Immature natural killer cell (primary cell): ENCODE results near the gene SHROOM3. TPM values are rescaled to one million over a fixed set of nuclear protein-coding genes. Genes with fewer than 3 reads are reported as not detected.

Experiments used
- DNase-seq, 3 donors: peaks; one replicate each; pipeline ENCODE4 v3.0.0; 2022; ENCODE audit warnings: mixed read lengths in 1 of 3
- H3K27ac Mint-ChIP-seq, 6 donors: one replicate each; pipeline ENCODE4 v1.8.0; 2020; ENCODE audit warnings: mixed read lengths in 6 of 6, mild to moderate bottlenecking in 5 of 6, inconsistent platforms in 4 of 6, moderate library complexity in 3 of 6
- H3K27me3 Mint-ChIP-seq, 3 donors: one replicate each; pipeline ENCODE4 v1.8.0; 2020 to 2021; ENCODE audit warnings: low read depth in 3 of 3, mild to moderate bottlenecking in 3 of 3, mixed read lengths in 3 of 3, moderate library complexity in 3 of 3, inconsistent platforms in 1 of 3
- H3K36me3 Mint-ChIP-seq, 3 donors: one replicate each; pipeline ENCODE4 v1.8.0; 2020; ENCODE audit warnings: mixed read lengths in 3 of 3, inconsistent platforms in 2 of 3, mild to moderate bottlenecking in 2 of 3
- H3K4me1 Mint-ChIP-seq, 2 donors: one replicate each; pipeline ENCODE4 v1.8.0; 2020; ENCODE audit warnings: inconsistent platforms in 2 of 2, mild to moderate bottlenecking in 2 of 2, mixed read lengths in 2 of 2, moderate library complexity in 1 of 2
- H3K4me3 Mint-ChIP-seq, 5 donors: one replicate each; pipeline ENCODE4 v1.8.0; 2020; ENCODE audit warnings: mild to moderate bottlenecking in 5 of 5, mixed read lengths in 5 of 5, inconsistent platforms in 3 of 5, moderate library complexity in 3 of 5
- H3K9me3 Mint-ChIP-seq, 6 donors: one replicate each; pipeline ENCODE4 v1.8.0; 2020; ENCODE audit warnings: mild to moderate bottlenecking in 6 of 6, mixed read lengths in 6 of 6, inconsistent platforms in 4 of 6, moderate library complexity in 3 of 6
- polyA plus RNA-seq, 3 donors: library from polyadenylated mRNA; unstranded; fragments of 300-500 nt; fragmentation: Illumina TruSeq; gene quantifications; one replicate each; pipeline ENCODE4 v1.2.3, GENCODE V29; 2021

SHROOM3 gene
- polyA plus RNA-seq, 3 donors from 2014 or later: not detected

GRCh38 chr4:76799718-76800117 is 364.7 kb downstream of the SHROOM3 start:
- Mint-ChIP-seq H3K27ac (no peak overlapping the region), H3K36me3 (no peaks in the 10 kb centered on the region), H3K9me3 (peaks cover 0 to 2% (median 0%) of the 10 kb centered on the region in 6 donors), H3K4me3 (no peak overlapping the region), H3K27me3 (peaks cover 0 to 8% (median 6%) of the 10 kb centered on the region in 3 donors), H3K4me1 (no peaks in the 10 kb centered on the region)
- DNase-seq: no peak

DNA sequence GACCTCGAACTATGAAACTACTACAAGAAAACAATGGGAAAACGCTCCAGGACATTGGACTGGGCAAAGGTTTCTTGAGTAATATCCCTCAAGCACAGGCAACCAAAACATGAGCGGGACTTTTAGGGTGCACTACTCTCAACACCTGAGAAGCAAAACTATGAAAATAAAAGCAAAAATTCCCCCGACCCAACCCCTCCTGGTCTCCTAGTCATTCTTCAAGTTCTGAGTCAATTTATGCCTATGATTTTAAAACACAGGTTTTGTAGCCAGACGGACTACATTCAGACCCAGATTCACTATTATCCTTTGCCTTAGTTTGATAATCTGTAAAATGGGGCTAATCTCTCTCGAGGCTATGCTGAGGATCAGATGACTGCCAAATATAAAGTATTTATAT is 365.9 kb downstream of the SHROOM3 start:
- no peak overlapping the region for H3K27ac Mint-ChIP-seq
- H3K27me3 Mint-ChIP-seq: peaks cover 0 to 8% (median 6%) of the 10 kb centered on the region in 3 donors
- H3K36me3 Mint-ChIP-seq: no peaks in the 10 kb centered on the region
- no peaks in the 10 kb centered on the region for H3K4me1 Mint-ChIP-seq
- H3K9me3 Mint-ChIP-seq: peaks cover 0 to 2% (median 0%) of the 10 kb centered on the region in 6 donors
- no peak overlapping the region for H3K4me3 Mint-ChIP-seq
- no peak for DNase-seq

DNA sequence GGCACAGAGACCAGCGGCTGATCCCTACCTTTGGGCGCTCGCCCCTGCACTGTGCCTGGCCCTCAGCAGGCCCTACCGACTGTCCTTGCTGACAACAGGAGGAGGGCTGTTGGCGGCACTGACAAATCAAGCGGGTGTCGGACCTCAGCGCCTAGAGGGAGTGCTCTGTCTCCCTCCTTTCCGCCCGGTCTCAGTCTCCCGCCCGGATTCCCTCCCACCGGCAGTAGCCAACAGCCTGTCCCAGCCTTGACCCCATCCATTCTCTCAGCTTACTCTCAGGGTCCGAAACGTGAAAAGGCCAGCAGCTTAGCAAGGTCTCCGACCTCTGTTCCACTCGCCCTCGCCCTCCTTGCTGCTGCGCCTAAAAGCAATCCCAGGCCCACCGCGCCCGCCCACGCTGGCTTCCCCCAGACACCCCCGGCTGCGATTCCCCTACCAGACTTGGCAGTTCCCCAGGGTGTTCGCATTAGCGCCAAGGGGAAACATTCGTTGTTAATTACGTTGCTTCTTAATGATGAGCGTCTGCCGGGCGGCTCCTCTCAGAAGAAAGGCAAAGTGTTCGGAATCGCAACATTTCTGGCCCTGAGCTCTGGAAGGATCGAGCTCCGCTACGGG is 366.7 kb downstream of the SHROOM3 start:
- Mint-ChIP-seq H3K27ac (no peak overlapping the region), H3K4me3 (no peak overlapping the region), H3K27me3 (peaks cover 0 to 8% (median 6%) of the 10 kb centered on the region in 3 donors), H3K9me3 (peaks cover 0 to 2% (median 0%) of the 10 kb centered on the region in 6 donors), H3K4me1 (no peaks in the 10 kb centered on the region), H3K36me3 (no peaks in the 10 kb centered on the region)
- no peak for DNase-seq

DNA sequence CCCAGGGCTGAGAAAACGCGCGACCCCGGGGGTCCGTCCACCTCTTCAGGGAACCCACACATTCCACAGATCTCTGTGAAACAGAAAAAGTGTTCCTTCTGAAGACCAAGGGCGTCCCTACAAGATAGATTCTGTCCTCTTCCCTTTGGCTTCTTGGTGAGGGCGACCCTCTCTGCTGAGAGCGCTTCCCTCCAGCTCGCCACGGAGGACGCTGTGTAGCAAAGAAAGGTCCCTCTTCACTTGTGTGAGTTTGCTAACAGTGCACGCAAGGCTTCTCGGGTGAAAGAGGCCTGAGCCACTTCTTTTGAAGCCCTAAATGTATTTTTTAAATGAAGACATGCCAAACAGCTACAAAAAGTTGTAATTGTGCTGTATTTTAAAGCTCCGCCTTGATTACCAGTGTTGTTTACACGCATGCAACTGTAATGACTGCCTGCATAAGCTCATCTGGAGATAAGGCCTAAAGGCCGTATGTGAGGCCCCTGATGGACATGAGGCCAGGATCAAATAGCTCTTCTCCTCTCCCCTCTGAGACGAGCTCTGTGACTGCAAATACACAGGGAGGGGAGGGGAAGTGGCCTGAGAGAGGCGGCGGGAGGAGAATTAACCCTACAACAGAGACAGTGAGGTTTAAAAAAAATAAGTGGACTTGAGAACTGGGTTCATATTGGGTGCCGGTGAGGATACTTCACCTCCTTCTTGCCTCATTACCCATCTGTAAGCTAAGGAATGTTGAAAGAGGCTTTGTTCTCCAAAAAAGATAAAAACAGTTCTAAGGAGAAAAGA is 367.4 kb downstream of the SHROOM3 start:
- Mint-ChIP-seq H3K4me1 (no peaks in the 10 kb centered on the region), H3K9me3 (peaks cover 0 to 5% (median 0%) of the 10 kb centered on the region in 6 donors), H3K27ac (no peak overlapping the region), H3K36me3 (no peaks in the 10 kb centered on the region), H3K4me3 (no peak overlapping the region), H3K27me3 (peaks cover 0 to 8% (median 5%) of the 10 kb centered on the region in 3 donors)
- no peak for DNase-seq

DNA sequence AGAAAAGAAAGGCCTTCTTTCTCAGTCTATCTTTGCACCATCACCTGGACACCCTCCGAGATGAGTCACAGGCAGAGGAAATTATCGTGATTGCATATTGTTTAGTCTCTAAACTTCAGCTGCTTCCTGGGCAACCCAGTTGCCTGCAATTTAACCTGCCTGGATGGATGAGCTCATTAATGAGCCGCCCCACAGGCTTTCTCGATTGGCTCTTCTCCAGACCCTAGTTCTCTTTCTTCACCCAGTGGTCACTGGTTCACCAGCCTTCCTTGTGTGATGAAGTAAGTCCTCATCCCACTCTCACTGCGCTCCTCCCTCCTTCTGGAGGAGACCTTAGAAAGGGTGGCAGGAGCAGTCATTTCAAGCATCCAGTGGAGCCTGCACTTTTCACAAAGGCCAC is 368.5 kb downstream of the SHROOM3 start:
- Mint-ChIP-seq H3K36me3 (peaks cover 0 to 2% (median 0%) of the 10 kb centered on the region in 3 donors), H3K4me1 (no peaks in the 10 kb centered on the region), H3K9me3 (peaks cover 0 to 5% (median 0%) of the 10 kb centered on the region in 6 donors), H3K27me3 (peaks cover 0 to 8% (median 2%) of the 10 kb centered on the region in 3 donors), H3K27ac (no peak overlapping the region), H3K4me3 (no peak overlapping the region)
- DNase-seq: no peak

DNA sequence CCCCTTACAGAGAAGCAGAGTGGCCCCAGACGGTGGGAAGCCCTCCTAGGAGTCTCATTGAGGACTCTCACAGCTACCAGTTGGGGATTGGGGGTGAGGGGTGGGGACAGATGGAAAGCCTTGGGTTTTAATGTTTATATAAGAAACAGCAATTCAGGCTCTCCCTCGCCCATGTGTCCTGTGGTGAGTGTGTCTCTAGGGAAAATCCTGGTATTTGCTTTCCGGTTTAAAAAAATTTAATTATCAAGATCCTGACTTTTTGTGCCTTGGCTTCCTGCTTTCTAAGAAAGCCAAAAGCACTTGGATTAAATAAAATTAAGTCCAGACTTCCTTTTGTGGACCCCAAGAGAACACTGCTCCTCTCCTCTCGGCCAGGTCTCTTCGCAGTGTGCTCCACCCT is 369.1 kb downstream of the SHROOM3 start:
- Mint-ChIP-seq H3K4me3 (no peak overlapping the region), H3K9me3 (peaks cover 0 to 5% (median under 1%) of the 10 kb centered on the region in 6 donors), H3K27ac (no peak overlapping the region), H3K27me3 (peaks cover 0 to 4% (median 1%) of the 10 kb centered on the region in 3 donors), H3K36me3 (peaks cover 0 to 6% (median 0%) of the 10 kb centered on the region in 3 donors), H3K4me1 (no peaks in the 10 kb centered on the region)
- DNase-seq: no peak

GRCh38 chr4:76806346-76806745 is 371.3 kb downstream of the SHROOM3 start:
- Mint-ChIP-seq H3K27ac (no peak overlapping the region), H3K27me3 (peaks cover 1 to 4% (median 2%) of the 10 kb centered on the region in 3 donors), H3K4me1 (no peaks in the 10 kb centered on the region), H3K4me3 (no peak overlapping the region), H3K9me3 (peaks cover 0 to 5% (median under 1%) of the 10 kb centered on the region in 6 donors), H3K36me3 (peaks cover 0 to 6% (median 0%) of the 10 kb centered on the region in 3 donors)
- no peak for DNase-seq

- H3K4me1 Mint-ChIP-seq: no peaks in the 10 kb centered on the region
- peaks cover 0 to 6% (median 0%) of the 10 kb centered on the region in 3 donors for H3K36me3 Mint-ChIP-seq
- DNase-seq: no peak
- peaks cover 0 to 5% (median 0%) of the 10 kb centered on the region in 6 donors for H3K9me3 Mint-ChIP-seq
- no peak overlapping the region for H3K4me3 Mint-ChIP-seq
- no peak overlapping the region for H3K27ac Mint-ChIP-seq
- peaks cover 1 to 4% (median 2%) of the 10 kb centered on the region in 3 donors for H3K27me3 Mint-ChIP-seq
Observed at GRCh38 chr4:76806757-76807156, 371.7 kb downstream of the SHROOM3 start.

GRCh38 chr4:76809594-76810305 is 374.7 kb downstream of the SHROOM3 start:
- no peak overlapping the region for H3K27ac Mint-ChIP-seq
- H3K9me3 Mint-ChIP-seq: peaks cover 0 to 5% (median 0%) of the 10 kb centered on the region in 6 donors
- peaks cover 0 to 6% (median 0%) of the 10 kb centered on the region in 3 donors for H3K36me3 Mint-ChIP-seq
- peaks cover 0 to 2% (median 0%) of the 10 kb centered on the region in 3 donors for H3K27me3 Mint-ChIP-seq
- H3K4me3 Mint-ChIP-seq: no peak overlapping the region
- no peaks in the 10 kb centered on the region for H3K4me1 Mint-ChIP-seq
- no peak for DNase-seq

DNA sequence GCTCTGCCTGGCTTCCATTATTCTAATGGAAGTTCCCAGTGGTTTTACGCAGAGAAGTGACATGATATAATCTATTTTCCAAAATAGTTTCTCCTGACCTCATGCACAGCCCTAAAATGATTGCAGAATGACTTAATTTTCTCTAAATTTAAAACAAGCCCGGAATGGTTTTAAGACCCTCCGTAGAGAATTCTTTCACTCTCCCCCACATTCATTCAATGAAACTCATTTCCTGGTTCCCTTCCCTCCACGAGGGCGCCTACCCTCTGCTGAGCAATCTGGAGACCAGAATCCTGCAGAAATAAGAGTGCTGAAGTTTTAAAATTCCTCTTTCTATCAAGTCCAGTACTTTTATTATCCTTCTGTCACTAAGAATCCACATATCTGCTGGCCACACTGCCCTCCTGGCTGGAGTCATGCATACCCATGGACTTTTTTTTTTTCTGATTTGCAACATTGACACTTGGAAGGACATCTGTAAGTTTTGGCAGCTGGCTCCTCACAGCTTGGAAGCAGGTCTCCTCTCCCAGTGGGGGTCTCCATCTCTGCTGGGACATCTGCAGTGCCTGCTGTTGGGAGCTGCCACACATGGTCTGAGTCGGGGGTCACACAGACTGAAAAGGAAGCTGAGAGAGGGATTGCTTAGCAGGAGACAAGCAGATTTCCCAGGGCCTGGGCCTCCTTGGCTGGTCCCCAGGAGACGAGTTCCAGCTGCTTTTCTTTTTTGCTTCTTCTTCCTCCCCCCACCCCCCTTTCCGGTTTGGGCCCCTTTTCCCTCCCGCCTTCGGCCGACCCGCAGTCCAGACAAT is 376.8 kb downstream of the SHROOM3 start:
- no peaks in the 10 kb centered on the region for H3K4me1 Mint-ChIP-seq
- H3K27ac Mint-ChIP-seq: no peak overlapping the region

GRCh38 chr4:76813070-76813469 is 378.0 kb downstream of the SHROOM3 start:
- H3K27ac Mint-ChIP-seq: no peak overlapping the region
- H3K4me3 Mint-ChIP-seq: no peak overlapping the region
- DNase-seq: no peak
- peaks cover 2 to 3% (median 2%) of the 10 kb centered on the region in 3 donors for H3K27me3 Mint-ChIP-seq
- H3K9me3 Mint-ChIP-seq: peaks cover 0 to 3% (median 0%) of the 10 kb centered on the region in 6 donors
- H3K36me3 Mint-ChIP-seq: peaks cover 0 to 6% (median 0%) of the 10 kb centered on the region in 3 donors
- no peaks in the 10 kb centered on the region for H3K4me1 Mint-ChIP-seq

More for the DNA sequence above, 376.8 kb downstream of the SHROOM3 start:
- DNase-seq: no peak
- H3K4me3 Mint-ChIP-seq: no peak overlapping the region
- H3K27me3 Mint-ChIP-seq: peaks cover 0 to 2% (median 2%) of the 10 kb centered on the region in 3 donors
- peaks cover 0 to 6% (median 0%) of the 10 kb centered on the region in 3 donors for H3K36me3 Mint-ChIP-seq
- peaks cover 0 to 3% (median 0%) of the 10 kb centered on the region in 6 donors for H3K9me3 Mint-ChIP-seq

DNA sequence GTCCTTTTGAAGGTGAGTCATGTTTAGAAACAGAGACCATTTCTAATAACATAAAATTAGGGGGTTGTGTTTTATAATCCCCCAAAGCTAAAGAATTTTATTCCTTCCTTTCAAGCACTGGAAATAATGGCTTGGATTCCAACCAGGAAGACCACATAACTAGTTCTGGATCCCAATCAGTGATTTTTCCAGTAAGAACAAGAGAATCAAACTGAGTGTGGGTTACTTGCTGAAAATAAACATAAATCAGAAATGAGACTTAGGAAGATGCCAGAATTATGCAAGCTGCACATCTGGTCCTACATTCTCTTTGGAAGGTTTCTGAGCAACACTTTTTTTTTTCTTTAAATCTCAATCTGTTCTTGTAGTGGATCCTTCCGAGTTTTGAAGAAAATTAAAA is 386.6 kb downstream of the SHROOM3 start:
- Mint-ChIP-seq H3K36me3 (no peaks in the 10 kb centered on the region), H3K4me3 (no peak overlapping the region), H3K4me1 (no peaks in the 10 kb centered on the region), H3K27ac (no peak overlapping the region), H3K9me3 (peaks cover 0 to 13% (median 7%) of the 10 kb centered on the region in 6 donors), H3K27me3 (peaks cover 0 to 13% (median 5%) of the 10 kb centered on the region in 3 donors)
- DNase-seq: no peak

GRCh38 chr4:76822303-76822702 is 387.3 kb downstream of the SHROOM3 start:
- Mint-ChIP-seq H3K27ac (no peak overlapping the region), H3K4me1 (no peaks in the 10 kb centered on the region), H3K9me3 (peaks cover 0 to 13% (median 7%) of the 10 kb centered on the region in 6 donors), H3K4me3 (no peak overlapping the region), H3K36me3 (no peaks in the 10 kb centered on the region), H3K27me3 (peaks cover 0 to 13% (median 3%) of the 10 kb centered on the region in 3 donors)
- DNase-seq: no peak
